Erythroblast (primary cell): Measurements from ENCODE around the gene DDOST.

Experiments used
- GATA1 ChIP-seq: IDR thresholded peaks from 2 replicates; pipeline ENCODE4 v1.6.1; 2011; ENCODE audit warnings: low read depth, mild to moderate bottlenecking, control low read depth, low read length, moderate library complexity
- POLR2A ChIP-seq: IDR thresholded peaks from 2 replicates; pipeline ENCODE4 v1.6.1; 2011; ENCODE audit warnings: mild to moderate bottlenecking, low read length

DNA sequence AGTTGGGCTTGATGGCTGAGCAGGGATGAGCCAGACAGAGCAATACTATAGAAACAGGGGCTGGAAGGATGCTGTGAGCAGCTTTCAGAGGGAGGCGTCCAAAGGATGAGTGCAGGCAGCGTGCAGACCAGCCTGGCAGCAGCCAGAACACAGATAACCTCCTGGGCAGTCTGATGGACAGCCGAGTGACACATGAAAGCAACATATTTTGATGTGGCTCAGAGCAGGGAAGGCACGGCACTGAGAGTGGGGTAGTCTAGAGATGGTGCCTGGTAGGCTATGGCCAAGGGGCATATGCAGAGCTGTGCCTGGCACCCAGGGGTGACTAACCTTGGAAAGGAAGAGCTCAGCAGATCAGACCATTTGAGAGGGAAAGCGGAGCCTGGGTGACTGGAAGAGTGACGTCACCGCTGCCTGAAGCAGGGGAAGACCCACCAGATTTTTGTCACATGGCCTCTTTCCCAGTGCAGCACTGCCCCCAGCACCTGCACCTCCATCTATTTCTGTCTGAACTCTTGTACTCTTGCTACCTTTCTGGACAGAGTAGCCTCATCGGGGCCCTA lies 24.3 kb downstream of the DDOST start:
- no peak for TF ChIP-seq POLR2A
- TF ChIP-seq GATA1 = no peak
